HepG2 (cell line): Measurements from ENCODE around the gene ARR3. TPM values are rescaled to one million over a fixed set of nuclear protein-coding genes. Genes with fewer than 3 reads are reported as not detected.
A peak's percentile ranks its signal among the peaks of the same experiment; 100 is the strongest.

Experiments
- CHCHD3 ChIP-seq: sonication (generic); formaldehyde crosslinking; IDR thresholded peaks from 2 replicates; pipeline ENCODE4 v1.8.0; 2022; ENCODE audit warnings: mild to moderate bottlenecking, missing genetic modification reagents, moderate library complexity
- CREB1 ChIP-seq, 2 experiments: fragments of 450-650 bp in 1 of 2; IDR thresholded peaks; 2 replicates each; pipeline ENCODE4 v1.6.1; 2016 to 2017; ENCODE audit warnings: control low read depth in 1 of 2, mild to moderate bottlenecking in 1 of 2, missing compliant biosample characterization in 1 of 2, missing genetic modification characterization in 1 of 2
- CTCF ChIP-seq: sonication (generic); formaldehyde crosslinking; IDR thresholded peaks from 2 replicates; pipeline ENCODE4 v1.5.0; 2020; ENCODE audit warnings: mild to moderate bottlenecking, missing genetic modification reagents, moderate library complexity
- FOXA1 ChIP-seq, 2 experiments: fragments of 450-650 bp in 1 of 2; sonication (generic) in 1 of 2; formaldehyde crosslinking in 1 of 2; IDR thresholded peaks; 2 replicates each; pipeline versions ENCODE4 v1.4.0 to v1.6.1; 2016 to 2020; ENCODE audit warnings: missing genetic modification reagents in 1 of 2
- FOXJ3 ChIP-seq: sonication (generic); formaldehyde crosslinking; IDR thresholded peaks from 2 replicates; pipeline ENCODE4 v1.4.0; 2020; ENCODE audit warnings: missing genetic modification reagents, mild to moderate bottlenecking, borderline replicate concordance
- GLI4 ChIP-seq: sonication (generic); formaldehyde crosslinking; IDR thresholded peaks from 2 replicates; pipeline ENCODE4 v1.5.1; 2020; ENCODE audit warnings: missing genetic modification reagents, mild to moderate bottlenecking, moderate library complexity, borderline replicate concordance
- MXD4 ChIP-seq: IDR thresholded peaks from 2 replicates; pipeline ENCODE4 v1.6.1; 2016; ENCODE audit warnings: mild to moderate bottlenecking, missing biosample characterization, missing genetic modification reagents
- NCOA1 ChIP-seq: sonication (generic); formaldehyde crosslinking; IDR thresholded peaks from 2 replicates; pipeline ENCODE4 v1.9.0; 2021; ENCODE audit warnings: missing genetic modification reagents
- NR0B2 ChIP-seq: sonication (generic); formaldehyde crosslinking; IDR thresholded peaks from 2 replicates; pipeline ENCODE4 v1.4.0; 2020; ENCODE audit warnings: mild to moderate bottlenecking, missing genetic modification reagents
- NR2C2 ChIP-seq: sonication (generic); formaldehyde crosslinking; IDR thresholded peaks from 2 replicates; pipeline ENCODE4 v1.4.0; 2020; ENCODE audit warnings: missing genetic modification reagents, mild to moderate bottlenecking, moderate library complexity, borderline replicate concordance
- PPARG ChIP-seq: conservative IDR thresholded peaks from 2 replicates; pipeline ENCODE4 v1.6.1; 2016; ENCODE audit warnings: missing biosample characterization, missing genetic modification reagents
- PTBP1 ChIP-seq: fragments of 200-400 bp; formaldehyde crosslinking; IDR thresholded peaks from 2 replicates; pipeline ENCODE4 v1.6.1; 2018; ENCODE audit warnings: low read length, low read depth; ENCODE audit not compliant: poor library complexity, severe bottlenecking
- RAD51 ChIP-seq: fragments of 450-650 bp; IDR thresholded peaks from 2 replicates; pipeline ENCODE4 v1.6.1; 2016; ENCODE audit warnings: borderline replicate concordance
- RCOR2 ChIP-seq: IDR thresholded peaks from 2 replicates; pipeline ENCODE4 v1.6.1; 2016; ENCODE audit warnings: missing biosample characterization, missing genetic modification reagents
- SRSF1 ChIP-seq: fragments of 200-400 bp; formaldehyde crosslinking; optimal IDR thresholded peaks from 2 replicates; pipeline ENCODE3; 2017; ENCODE audit warnings: mild to moderate bottlenecking, low read depth, low read length, moderate library complexity
- TARDBP ChIP-seq: sonication (generic); formaldehyde crosslinking; IDR thresholded peaks from 2 replicates; pipeline ENCODE4 v1.8.0; 2022; ENCODE audit warnings: mild to moderate bottlenecking, missing genetic modification reagents
- TGIF2 ChIP-seq: IDR thresholded peaks from 2 replicates; pipeline ENCODE4 v1.6.1; 2016; ENCODE audit warnings: control low read depth, missing compliant biosample characterization
- THAP8 ChIP-seq: sonication (generic); formaldehyde crosslinking; IDR thresholded peaks from 2 replicates; pipeline ENCODE4 v1.5.1; 2020; ENCODE audit warnings: missing genetic modification reagents, mild to moderate bottlenecking, borderline replicate concordance
- YEATS2 ChIP-seq: sonication (generic); formaldehyde crosslinking; IDR thresholded peaks from 2 replicates; pipeline ENCODE4 v1.4.0; 2020; ENCODE audit warnings: missing genetic modification reagents, borderline replicate concordance
- ZBTB33 ChIP-seq: sonication (generic); formaldehyde crosslinking; IDR thresholded peaks from 2 replicates; pipeline ENCODE4 v1.4.0; 2020; ENCODE audit warnings: missing genetic modification reagents
- ZBTB8A ChIP-seq: sonication (generic); formaldehyde crosslinking; IDR thresholded peaks from 2 replicates; pipeline ENCODE4 v1.4.0; 2020; ENCODE audit warnings: mild to moderate bottlenecking, low read depth, missing genetic modification reagents, borderline replicate concordance
- ZFAT ChIP-seq: sonication (generic); formaldehyde crosslinking; conservative IDR thresholded peaks from 2 replicates; pipeline ENCODE4 v1.8.1; 2023; ENCODE audit warnings: missing genetic modification reagents, inconsistent platforms
- ZNF10 ChIP-seq: sonication (generic); formaldehyde crosslinking; IDR thresholded peaks from 2 replicates; pipeline ENCODE4 v1.4.0; 2020; ENCODE audit warnings: mild to moderate bottlenecking, low read depth, missing genetic modification reagents, borderline replicate concordance
- ZNF556 ChIP-seq: sonication (generic); formaldehyde crosslinking; IDR thresholded peaks from 2 replicates; pipeline ENCODE4 v1.4.0; 2020; ENCODE audit warnings: mild to moderate bottlenecking, missing genetic modification reagents, borderline replicate concordance
- polyA plus RNA-seq, 8 experiments: library from polyadenylated mRNA; depleted of rRNA in 3 of 8; stranded (reverse) in 7 of 8; unstranded in 1 of 8; fragments of >200 nt; fragmentation: Illumina TruSeq in 4 of 8; extraction: Trizol in 4 of 8; gene quantifications; 2 replicates each; pipeline versions ENCODE4 v1.2.1 to v1.2.3, GENCODE V29; 2011 to 2016; ENCODE audit warnings: low read depth in 4 of 8, missing spikeins in 1 of 8, mixed read lengths in 1 of 8; ENCODE audit not compliant: insufficient read depth in 1 of 8
- total RNA-seq, 5 experiments: library from RNA; depleted of rRNA; stranded (reverse); fragments of >200 nt; fragmentation: Illumina TruSeq; extraction: Trizol; gene quantifications; 2 replicates each; pipeline ENCODE4 v1.2.3, GENCODE V29; 2016; ENCODE audit warnings: low read depth in 1 of 5

The ARR3 gene
- total and polyA plus RNA-seq, 2 of the 13 experiments (the other 11 are each of a cell fraction or from before 2014, with no cell fraction given): not detected

- peak; percentile 39; the same call in 1 of the 2 replicates for TF ChIP-seq CREB1 (IDR thresholded peaks at IDR 0.05)
- peak; percentile 81 for TF ChIP-seq CREB1 (CRISPR knock-in tag; IDR thresholded peaks at IDR 0.05)
- TF ChIP-seq NR2C2: peak; percentile 96
- no peak for TF ChIP-seq ZFAT
- TF ChIP-seq CTCF: 0 out of 2 replicates have a peak, but pooled peaks have one; percentile 8
- TF ChIP-seq CHCHD3 (CRISPR knock-in tag): no peak
- no peak; the same call in 1 of the 2 replicates for TF ChIP-seq TARDBP (CRISPR knock-in tag)
- no peak for TF ChIP-seq SRSF1
- TF ChIP-seq ZNF556 (CRISPR knock-in tag): no peak
- no peak for TF ChIP-seq FOXA1 (IDR thresholded peaks at IDR 0.05)
- TF ChIP-seq FOXA1 (CRISPR knock-in tag; IDR thresholded peaks at IDR 0.05): no peak
- TF ChIP-seq RAD51: no peak
- no peak for TF ChIP-seq ZBTB8A
- TF ChIP-seq GLI4: no peak
- TF ChIP-seq TGIF2 (CRISPR knock-in tag): peak; percentile 46; the same call in 1 of the 2 replicates
- no peak for TF ChIP-seq NR0B2 (CRISPR knock-in tag)
- no peak for TF ChIP-seq FOXJ3 (CRISPR knock-in tag)
- no peak for TF ChIP-seq ZBTB33 (CRISPR knock-in tag)
- peak; percentile 53; the same call in 1 of the 2 replicates for TF ChIP-seq YEATS2 (CRISPR knock-in tag)
- TF ChIP-seq RCOR2: no peak
- TF ChIP-seq PPARG (CRISPR knock-in tag): no peak
- TF ChIP-seq PTBP1: no peak
- TF ChIP-seq MXD4 (CRISPR knock-in tag): 0 out of 2 replicates have a peak, but pooled peaks have one; percentile 32
- no peak for TF ChIP-seq ZNF10
- TF ChIP-seq NCOA1 (CRISPR knock-in tag): no peak
- TF ChIP-seq THAP8 (CRISPR knock-in tag): no peak
These were observed 21.9 kb downstream of the ARR3 start, which contains the start of the genes KIF4A and PDZD11 (continued) for GRCh38 chrX:70289793-70290770.
